ENCODE data around the gene MORN1. TPM values are rescaled to one million over a fixed set of nuclear protein-coding genes. Genes with fewer than 3 reads are reported as not detected.

MORN1 gene
- polyA plus RNA-seq, 1 donor from 2014 or later = 10.9 TPM

DNA sequence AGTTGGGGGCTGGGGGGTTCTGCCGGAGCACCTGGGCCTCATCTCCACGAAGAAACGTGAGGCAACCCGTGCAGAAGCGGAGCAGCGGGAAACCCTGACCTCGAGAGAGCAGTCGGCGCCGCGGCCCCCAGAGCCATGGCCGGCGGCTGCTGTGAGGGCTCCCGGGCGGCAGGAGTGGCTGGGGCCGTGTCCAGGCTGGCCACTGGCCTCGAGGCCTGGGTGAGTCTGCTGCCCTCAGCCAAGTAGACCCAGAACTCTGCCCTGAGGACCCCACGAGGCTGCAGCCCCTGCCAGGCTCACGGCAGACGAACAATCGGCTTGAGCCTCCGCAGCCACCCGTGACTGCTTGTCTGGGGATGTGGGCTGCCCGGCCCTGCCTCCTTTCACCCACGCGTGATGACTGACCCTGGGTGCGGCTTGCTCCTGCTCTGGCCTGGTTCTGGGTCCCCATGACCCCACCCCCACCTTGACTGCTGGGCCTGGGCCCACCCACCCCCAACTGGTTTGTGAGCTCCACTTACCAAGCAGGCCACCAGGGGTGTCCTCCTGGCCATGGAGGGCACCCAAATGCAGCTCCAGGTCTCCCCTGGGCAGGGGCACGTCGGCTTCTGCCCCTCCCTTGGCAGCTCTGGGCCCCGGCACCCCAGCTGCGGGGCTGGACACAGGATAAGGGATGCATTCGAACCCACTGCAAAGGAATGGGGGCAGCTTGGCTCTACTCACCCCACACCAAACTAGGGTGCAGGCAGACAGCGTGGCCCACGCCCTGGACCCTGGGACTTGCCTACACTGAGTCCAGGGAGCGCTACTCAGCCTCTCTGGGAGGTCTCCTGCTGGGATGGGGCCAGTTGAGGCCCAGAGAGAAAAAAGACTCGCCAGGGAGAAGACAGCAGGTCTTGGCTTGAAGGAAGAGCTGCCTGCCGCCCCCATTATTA is 34.2 kb downstream of the MORN1 start:
- no peak for TF ChIP-seq POLR2AphosphoS5 (IDR thresholded peaks at IDR 0.05)
- no peak for TF ChIP-seq MXI1 (conservative IDR thresholded peaks at IDR 0.05; ENCODE audit: poor library complexity, severe bottlenecking)
- TF ChIP-seq SMC3 (conservative IDR thresholded peaks at IDR 0.05; ENCODE audit: poor library complexity) = no peak
- TF ChIP-seq EP300 (conservative IDR thresholded peaks at IDR 0.05; ENCODE audit: poor library complexity, severe bottlenecking) = no peak
- no peak for TF ChIP-seq RAD21 (conservative IDR thresholded peaks at IDR 0.05)
- TF ChIP-seq REST (IDR thresholded peaks at IDR 0.05; ENCODE audit: borderline replicate concordance) = no peak
- TF ChIP-seq EZH2 (IDR thresholded peaks at IDR 0.05; ENCODE audit: borderline replicate concordance, insufficient read depth, low read length, poor library complexity, severe bottlenecking) = no peak
- TF ChIP-seq TAF1 (IDR thresholded peaks at IDR 0.05; ENCODE audit: low read depth) = no peak
- TF ChIP-seq, protein P1, sequence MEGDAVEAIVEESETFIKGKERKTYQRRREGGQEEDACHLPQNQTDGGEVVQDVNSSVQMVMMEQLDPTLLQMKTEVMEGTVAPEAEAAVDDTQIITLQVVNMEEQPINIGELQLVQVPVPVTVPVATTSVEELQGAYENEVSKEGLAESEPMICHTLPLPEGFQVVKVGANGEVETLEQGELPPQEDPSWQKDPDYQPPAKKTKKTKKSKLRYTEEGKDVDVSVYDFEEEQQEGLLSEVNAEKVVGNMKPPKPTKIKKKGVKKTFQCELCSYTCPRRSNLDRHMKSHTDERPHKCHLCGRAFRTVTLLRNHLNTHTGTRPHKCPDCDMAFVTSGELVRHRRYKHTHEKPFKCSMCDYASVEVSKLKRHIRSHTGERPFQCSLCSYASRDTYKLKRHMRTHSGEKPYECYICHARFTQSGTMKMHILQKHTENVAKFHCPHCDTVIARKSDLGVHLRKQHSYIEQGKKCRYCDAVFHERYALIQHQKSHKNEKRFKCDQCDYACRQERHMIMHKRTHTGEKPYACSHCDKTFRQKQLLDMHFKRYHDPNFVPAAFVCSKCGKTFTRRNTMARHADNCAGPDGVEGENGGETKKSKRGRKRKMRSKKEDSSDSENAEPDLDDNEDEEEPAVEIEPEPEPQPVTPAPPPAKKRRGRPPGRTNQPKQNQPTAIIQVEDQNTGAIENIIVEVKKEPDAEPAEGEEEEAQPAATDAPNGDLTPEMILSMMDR (IDR thresholded peaks at IDR 0.05; ENCODE audit: poor library complexity, severe bottlenecking) = no peak
- no peak overlapping the region for H3K27ac ChIP-seq (ENCODE audit: low read length)

GRCh38 chr1:2356401-2356800 is 35.0 kb downstream of the MORN1 start:
- Histone ChIP-seq H3K4me2 (ENCODE audit: low read length) (no peak overlapping the region), H3K27ac (ENCODE audit: low read length) (no peak overlapping the region), H3K36me3 (ENCODE audit: insufficient read depth, low read length) (no peaks in the 10 kb centered on the region), H3K27me3 (ENCODE audit: insufficient read depth, low read depth, low read length) (no peaks in the 10 kb centered on the region), H4K20me1 (ENCODE audit: insufficient read depth) (no peaks in the 10 kb centered on the region), H3K9ac (ENCODE audit: low read length) (no peak overlapping the region), H3K9me3 (ENCODE audit: low read length) (no peaks in the 10 kb centered on the region), H3K9me2 (ENCODE audit: insufficient read depth, low read length) (no peaks in the 10 kb centered on the region), H2AFZ (ENCODE audit: low read depth, low read length) (no peak overlapping the region), H3K4me3 (ENCODE audit: low read length) (no peak overlapping the region), H3F3A (ENCODE audit: insufficient read depth, low read length, poor library complexity, severe bottlenecking) (no peaks in the 10 kb centered on the region), H3K79me2 (replicated peaks; ENCODE audit: insufficient read depth, low read length) (no peaks in the 10 kb centered on the region)
- TF ChIP-seq SMC3 (conservative IDR thresholded peaks at IDR 0.05; ENCODE audit: poor library complexity) (no peak), REST (IDR thresholded peaks at IDR 0.05; ENCODE audit: borderline replicate concordance) (no peak), EZH2 (IDR thresholded peaks at IDR 0.05; ENCODE audit: borderline replicate concordance, insufficient read depth, low read length, poor library complexity, severe bottlenecking) (no peak), RAD21 (conservative IDR thresholded peaks at IDR 0.05) (no peak), MXI1 (conservative IDR thresholded peaks at IDR 0.05; ENCODE audit: poor library complexity, severe bottlenecking) (no peak), POLR2AphosphoS5 (IDR thresholded peaks at IDR 0.05) (no peak), TAF1 (IDR thresholded peaks at IDR 0.05; ENCODE audit: low read depth) (no peak), EP300 (conservative IDR thresholded peaks at IDR 0.05; ENCODE audit: poor library complexity, severe bottlenecking) (no peak)
- TF ChIP-seq, protein P1 (IDR thresholded peaks at IDR 0.05; ENCODE audit: poor library complexity, severe bottlenecking) = no peak

More for the DNA sequence above, 34.2 kb downstream of the MORN1 start:
- no peak overlapping the region for H3K4me3 ChIP-seq (ENCODE audit: low read length)
- no peak overlapping the region for H2AFZ ChIP-seq (ENCODE audit: low read depth, low read length)
- no peak overlapping the region for H3K9ac ChIP-seq (ENCODE audit: low read length)
- no peaks in the 10 kb centered on the region for H3K9me3 ChIP-seq (ENCODE audit: low read length)
- H3K9me2 ChIP-seq (ENCODE audit: insufficient read depth, low read length) = no peaks in the 10 kb centered on the region
- H3K4me2 ChIP-seq (ENCODE audit: low read length) = no peak overlapping the region
- no peaks in the 10 kb centered on the region for H3K79me2 ChIP-seq (replicated peaks; ENCODE audit: insufficient read depth, low read length)
- no peaks in the 10 kb centered on the region for H3F3A ChIP-seq (ENCODE audit: insufficient read depth, low read length, poor library complexity, severe bottlenecking)
- H3K27me3 ChIP-seq (ENCODE audit: insufficient read depth, low read depth, low read length) = no peaks in the 10 kb centered on the region
- H4K20me1 ChIP-seq (ENCODE audit: insufficient read depth) = no peaks in the 10 kb centered on the region
- H3K36me3 ChIP-seq (ENCODE audit: insufficient read depth, low read length) = no peaks in the 10 kb centered on the region

Data from neural cell (in vitro differentiated cells).